ENCODE results near the gene LRRC27.

LRRC27 gene

GRCh38 chr10:132339276-132339675 is 7.3 kb downstream of the LRRC27 start:
- DNase-seq: no peak

- DNase-seq: no peak
Measured at GRCh38 chr10:132341017-132341416, 9.0 kb downstream of the LRRC27 start.

GRCh38 chr10:132341781-132342180 is 9.8 kb downstream of the LRRC27 start:
- no peak for DNase-seq

- DNase-seq: no peak
Measured at GRCh38 chr10:132342553-132342952, 10.6 kb downstream of the LRRC27 start.

GRCh38 chr10:132344386-132344785 is 12.4 kb downstream of the LRRC27 start:
- no peak for DNase-seq

- no peak for DNase-seq
Measured at GRCh38 chr10:132345345-132345744, 13.4 kb downstream of the LRRC27 start.

- no peak for DNase-seq
Measured at GRCh38 chr10:132346806-132347205, 14.8 kb downstream of the LRRC27 start.

GRCh38 chr10:132347211-132347930 is 15.4 kb downstream of the LRRC27 start:
- no peak for DNase-seq

GRCh38 chr10:132347931-132348267 is 15.9 kb downstream of the LRRC27 start:
- no peak for DNase-seq

- no peak for DNase-seq
Measured at GRCh38 chr10:132349766-132350165, 17.8 kb downstream of the LRRC27 start.

- DNase-seq: no peak
Measured at GRCh38 chr10:132350391-132350790, 18.4 kb downstream of the LRRC27 start.

GRCh38 chr10:132350946-132351345 is 19.0 kb downstream of the LRRC27 start:
- no peak for DNase-seq

- DNase-seq: no peak
Measured at GRCh38 chr10:132351611-132352010, 19.6 kb downstream of the LRRC27 start.

GRCh38 chr10:132352462-132353308 is 20.7 kb downstream of the LRRC27 start:
- peak; percentile 12 for DNase-seq

GRCh38 chr10:132353456-132354355 is 21.7 kb downstream of the LRRC27 start:
- no peak for DNase-seq

- DNase-seq: no peak
Measured at GRCh38 chr10:132354356-132355094, 22.5 kb downstream of the LRRC27 start.

- DNase-seq: no peak
Measured at GRCh38 chr10:132355297-132355696, 23.3 kb downstream of the LRRC27 start.

- DNase-seq: no peak
Measured at GRCh38 chr10:132355754-132356153, 23.8 kb downstream of the LRRC27 start.

GRCh38 chr10:132356621-132357195 is 24.7 kb downstream of the LRRC27 start:
- DNase-seq: no peak

GRCh38 chr10:132357286-132358058 is 25.5 kb downstream of the LRRC27 start:
- DNase-seq: no peak

GRCh38 chr10:132359305-132360040 is 27.5 kb downstream of the LRRC27 start:
- DNase-seq: no peak

Measured in GF-D8 (cell line).